ENCODE data around the gene INVS.
"Not testable (repeated sequence)": the region's sequence is repeated elsewhere in the genome, so short reads cannot be mapped to it uniquely, and the experiment has no call there.

The INVS gene

DNA sequence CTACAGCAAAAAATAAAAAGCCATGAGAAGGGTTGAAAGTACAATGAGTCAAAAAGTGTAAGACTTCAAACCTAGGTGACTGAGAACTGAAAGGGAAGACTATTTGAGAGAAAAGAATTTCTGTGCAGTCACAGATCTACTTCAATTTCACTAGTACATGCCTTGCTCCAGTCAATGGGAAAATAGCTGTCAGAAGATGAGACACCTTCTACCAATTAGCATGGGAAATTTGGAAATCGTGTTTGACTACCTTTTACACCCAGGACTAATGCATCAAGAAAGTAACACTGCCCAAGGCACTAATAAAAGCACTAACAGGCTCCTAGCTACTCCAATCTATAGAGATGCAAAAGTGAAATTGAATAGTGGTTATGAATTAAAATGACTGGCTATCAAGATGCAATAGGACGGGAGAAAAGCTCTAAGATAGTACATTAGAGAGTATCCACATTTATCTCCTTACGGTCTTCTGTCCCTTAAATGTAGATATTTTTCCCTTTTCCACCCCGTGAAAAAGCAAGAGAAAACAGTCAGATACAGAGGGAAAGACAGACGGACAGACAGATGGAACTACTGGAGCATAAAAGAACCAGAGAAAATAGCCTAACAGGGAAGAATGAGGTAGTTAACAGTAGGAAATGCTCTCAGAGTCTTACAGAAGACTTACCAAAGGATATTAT is 15.5 kb upstream of the INVS start:
- FAIRE-seq, result no peak

GRCh38 chr9:100084128-100084453 is 15.0 kb upstream of the INVS start:
- FAIRE-seq, result no peak

GRCh38 chr9:100084734-100085133 is 14.3 kb upstream of the INVS start:
- no peak for FAIRE-seq

GRCh38 chr9:100086097-100086635 is 12.9 kb upstream of the INVS start:
- no peak for FAIRE-seq

DNA sequence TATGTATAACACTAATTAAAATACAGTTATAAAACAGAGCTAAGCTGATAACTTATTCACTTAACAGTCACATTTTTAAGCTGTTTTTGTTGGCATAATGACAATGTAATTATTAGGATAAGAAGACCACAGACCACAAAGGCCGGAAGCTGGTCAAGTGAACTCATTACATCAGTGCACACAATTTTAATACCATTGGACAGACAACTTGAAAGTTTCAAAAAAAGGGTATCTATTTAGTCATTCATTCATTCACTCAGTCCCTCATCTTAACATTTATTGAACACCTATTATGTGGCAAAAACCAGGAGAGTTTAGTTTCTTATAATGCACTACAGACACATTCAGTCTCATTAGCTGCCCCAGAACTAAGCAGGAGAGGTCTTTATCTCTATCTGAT is 11.8 kb upstream of the INVS start:
- no peak for FAIRE-seq

DNA sequence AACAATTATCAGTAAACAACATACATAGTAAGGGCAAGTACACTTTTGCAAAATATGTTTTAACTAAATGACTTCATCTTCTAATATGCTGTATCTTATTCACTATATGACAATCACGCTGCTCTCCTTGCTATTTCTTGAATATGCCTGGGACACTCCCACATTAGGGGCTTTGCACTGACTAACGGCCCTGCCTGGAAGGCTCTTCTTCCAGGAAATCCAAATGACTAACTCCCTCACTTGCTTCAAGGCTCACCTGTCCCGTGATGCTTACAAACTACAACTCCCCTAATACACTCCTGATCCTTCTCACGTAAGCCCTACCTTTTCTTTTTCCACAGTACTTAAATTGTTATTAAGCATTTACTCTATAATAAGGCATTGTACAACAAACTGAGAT is 10.8 kb upstream of the INVS start:
- FAIRE-seq, result no peak

DNA sequence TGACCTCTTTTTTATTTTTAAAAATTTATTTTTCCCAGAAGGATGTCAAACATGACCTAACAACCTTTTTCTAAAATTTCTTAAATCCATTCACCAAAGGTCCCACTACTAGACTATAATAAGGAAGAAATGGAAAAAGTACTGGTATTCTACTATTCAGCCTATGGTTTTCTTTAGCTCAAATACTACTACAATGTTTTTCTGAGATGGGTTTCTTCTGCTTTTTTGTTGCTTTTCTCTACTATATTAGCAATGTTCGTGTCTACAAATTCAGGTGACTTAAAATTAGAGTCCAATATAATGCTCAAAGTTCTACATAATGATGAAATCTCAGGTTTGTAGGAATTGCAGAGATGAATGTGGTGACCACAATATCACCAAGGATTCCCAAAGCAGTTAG is 8.2 kb upstream of the INVS start:
- FAIRE-seq, result no peak

GRCh38 chr9:100091650-100092049 is 7.4 kb upstream of the INVS start:
- no peak for FAIRE-seq

DNA sequence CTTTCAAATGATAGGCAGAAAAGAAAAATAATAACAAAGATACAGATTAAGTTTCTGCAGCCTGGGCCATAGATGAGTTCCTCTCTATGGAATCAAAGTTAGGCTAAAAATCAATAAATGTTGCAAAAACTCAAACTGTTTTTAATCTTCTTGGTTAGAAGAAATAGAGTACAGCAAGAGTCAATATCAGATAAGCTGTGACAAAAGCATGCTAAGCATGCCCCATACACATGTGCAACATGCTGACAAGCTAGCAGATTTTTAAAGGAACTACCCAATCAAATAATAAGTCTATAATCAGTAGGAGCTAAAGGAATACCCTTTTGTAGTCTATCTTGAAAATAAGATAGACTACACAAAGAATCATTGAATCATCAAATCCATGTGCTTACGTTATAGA is 7.0 kb upstream of the INVS start:
- no peak for FAIRE-seq

- not testable (repeated sequence) for FAIRE-seq
Measured at GRCh38 chr9:100094411-100094810, 4.6 kb upstream of the INVS start.

DNA sequence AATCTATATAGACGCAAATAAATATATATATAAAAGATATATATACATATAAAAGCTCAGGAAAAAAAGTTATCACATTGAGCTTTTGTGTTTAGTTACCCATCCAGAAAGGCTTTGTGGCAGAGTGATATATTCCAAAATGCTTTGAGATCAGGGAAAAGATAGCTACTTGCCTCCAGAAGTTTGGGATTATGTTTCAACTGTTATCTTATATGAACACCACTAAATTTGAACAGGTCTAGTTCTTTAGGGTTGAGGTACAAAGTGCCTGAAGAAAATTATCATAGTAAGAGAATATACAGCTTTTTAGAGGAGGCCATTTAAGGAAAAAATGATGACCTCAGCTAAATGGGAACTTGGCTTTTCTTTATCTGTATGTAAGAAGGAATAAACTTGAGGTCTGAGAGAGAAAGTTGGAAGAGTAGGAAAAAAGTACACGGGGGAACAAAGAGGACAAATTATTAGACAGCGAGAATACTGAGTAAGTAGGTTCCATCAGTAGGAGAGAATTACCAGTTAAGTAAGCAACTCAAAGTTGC is 2.6 kb upstream of the INVS start:
- FAIRE-seq, result no peak

DNA sequence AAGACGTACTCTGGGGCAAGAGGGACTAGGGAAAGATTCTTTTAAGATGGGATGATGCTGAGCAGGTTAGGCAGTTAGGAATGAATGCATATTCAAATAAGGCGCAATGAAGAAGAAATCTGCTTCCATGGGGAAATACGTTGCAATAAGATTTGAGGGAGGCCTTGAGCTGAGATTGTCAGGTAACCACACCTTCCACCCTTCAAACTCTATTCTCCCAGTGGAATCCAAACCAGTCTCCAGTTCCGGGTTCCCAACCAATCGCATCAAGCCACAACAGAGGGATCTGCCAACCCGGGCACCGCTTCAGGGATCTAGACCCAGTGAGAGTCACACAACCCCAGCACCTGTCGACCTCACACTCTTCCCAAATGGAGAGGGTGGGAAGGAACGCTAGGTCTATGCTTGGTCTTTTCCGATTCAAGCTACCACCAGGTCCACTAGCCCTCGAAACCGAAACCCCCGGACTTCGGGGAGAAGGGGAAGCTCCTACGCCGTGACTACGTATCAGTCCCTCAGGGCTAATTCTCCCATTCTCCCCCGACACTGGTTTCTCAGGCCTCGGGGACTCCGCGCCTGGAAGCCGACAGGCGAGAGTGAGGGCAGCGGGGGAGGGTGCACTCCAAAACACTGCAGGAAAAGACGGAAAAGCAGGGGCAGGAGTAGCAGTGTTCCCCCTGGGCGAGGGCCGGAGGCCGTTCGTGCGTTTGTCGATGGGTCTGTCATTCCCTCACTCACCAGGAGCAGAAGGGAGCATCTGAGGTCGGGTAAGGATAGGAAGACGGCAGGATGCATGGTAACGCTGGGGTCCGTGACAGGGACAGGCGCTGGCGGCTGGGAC is 777 bp upstream of the INVS start:
- FAIRE-seq, result no peak

DNA sequence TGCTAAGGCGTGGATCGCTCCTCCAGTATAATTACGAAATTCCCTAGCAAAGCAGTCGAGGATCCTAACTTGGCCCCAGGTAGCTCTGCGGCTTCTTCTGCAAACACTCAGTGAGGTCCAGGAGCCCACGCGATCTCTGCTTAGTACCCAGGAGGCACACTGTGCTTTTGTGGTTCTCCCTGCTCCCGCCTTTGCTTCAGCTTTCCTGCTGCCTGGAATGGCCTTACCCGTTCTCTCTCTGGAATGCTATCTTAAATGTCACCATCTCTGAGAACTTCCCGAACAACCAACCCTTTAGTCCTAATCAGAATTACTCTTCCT is 639 bp downstream of the INVS start:
- FAIRE-seq, result no peak

DNA sequence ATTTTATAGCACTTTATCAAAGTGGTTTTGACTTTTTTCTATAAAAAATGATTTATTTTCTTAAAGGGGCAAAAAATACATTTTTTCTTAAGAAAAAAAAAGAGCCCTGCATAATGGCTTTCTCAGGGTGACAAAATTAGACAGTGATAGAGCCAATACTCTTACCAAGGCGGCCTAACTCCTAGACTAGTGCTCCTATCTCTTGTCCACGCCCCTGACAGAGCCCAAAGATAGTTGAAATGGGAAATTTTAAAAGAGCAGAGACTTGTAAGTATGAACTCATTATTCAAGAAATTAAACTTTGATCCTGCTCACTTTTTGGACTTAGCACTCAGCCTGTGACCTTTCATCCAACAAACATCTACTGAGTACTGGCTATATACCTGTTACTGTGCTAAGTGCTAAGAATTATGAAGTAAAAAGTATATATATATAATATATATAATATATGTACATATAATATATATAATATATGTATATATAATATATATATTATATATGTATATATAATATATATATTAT is 1.2 kb downstream of the INVS start:
- FAIRE-seq, result no peak

DNA sequence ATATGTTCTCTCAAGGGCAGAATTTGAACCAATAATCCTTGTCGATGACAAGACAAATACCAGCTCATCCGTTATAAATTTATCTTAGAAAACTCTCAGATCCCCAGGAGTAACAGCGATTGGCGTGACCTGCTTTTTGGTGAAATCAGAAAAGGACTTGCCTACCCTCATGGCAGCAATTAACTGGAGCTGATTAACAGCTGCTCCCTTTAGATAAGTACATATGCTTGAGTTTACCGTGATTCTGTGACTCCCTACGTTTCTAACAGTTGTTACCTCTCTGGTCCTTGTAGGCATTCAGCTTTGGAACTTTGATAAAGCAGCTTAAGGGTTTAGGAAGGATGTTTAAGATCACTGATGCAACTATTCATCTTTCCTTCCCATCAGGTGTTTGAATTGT is 2.6 kb downstream of the INVS start:
- FAIRE-seq, result no peak

GRCh38 chr9:100104314-100104713 is 5.3 kb downstream of the INVS start:
- no peak for FAIRE-seq

DNA sequence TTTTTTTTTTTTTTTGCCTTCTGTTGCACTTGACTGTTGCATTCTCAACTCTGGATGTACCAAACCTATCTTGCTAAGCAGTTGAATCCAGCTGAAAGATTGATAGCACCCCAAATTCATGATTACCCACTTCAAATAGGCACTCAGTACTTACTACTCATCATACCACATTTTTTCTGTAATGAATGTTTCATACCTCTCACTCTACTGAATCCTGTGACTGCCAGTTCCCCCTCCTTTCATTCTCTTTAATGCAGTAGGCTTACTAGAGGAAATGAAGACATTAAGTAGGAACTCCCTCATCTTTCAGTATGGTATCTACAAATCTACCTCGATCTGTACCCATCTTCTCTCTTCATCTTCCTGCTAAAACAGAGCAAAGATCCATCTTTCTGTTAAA is 6.8 kb downstream of the INVS start:
- no peak for FAIRE-seq

DNA sequence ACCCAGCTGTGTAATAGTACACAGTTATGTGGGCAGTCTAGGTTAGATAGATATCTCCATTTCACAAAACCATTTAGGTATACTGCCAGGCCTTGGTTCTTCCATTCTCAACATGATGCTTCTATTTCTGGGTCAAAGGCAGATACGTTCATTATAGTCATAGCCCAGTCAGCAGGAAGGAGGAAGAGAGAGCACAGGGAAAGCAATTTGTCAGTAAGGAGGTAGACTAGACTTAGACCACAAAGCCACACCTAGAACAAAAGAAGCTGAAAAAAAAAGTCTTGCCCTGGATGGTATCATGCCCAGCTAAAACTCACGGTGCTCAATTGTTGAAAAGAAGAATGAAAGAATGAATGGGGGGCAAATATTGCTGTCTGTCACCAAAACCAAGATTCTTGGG is 7.6 kb downstream of the INVS start:
- FAIRE-seq, result no peak

DNA sequence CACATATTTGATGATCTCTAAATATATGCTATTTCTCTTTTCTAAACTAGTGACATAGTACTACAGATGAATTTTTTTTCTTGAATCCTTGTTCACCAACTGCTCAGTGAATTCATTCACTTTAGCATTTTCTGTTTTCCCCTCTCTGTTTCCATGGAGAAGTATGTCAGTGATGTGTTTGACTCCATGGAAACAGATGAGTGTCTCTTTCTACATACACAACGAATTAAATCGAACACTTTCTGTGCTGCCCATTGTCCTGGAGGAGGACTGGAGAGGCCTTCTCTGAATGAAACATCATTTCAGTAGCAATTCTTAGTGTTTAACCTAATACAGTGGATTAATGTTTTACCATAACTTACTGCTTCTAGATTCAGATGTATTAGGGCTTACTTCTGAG is 9.5 kb downstream of the INVS start:
- no peak for FAIRE-seq

DNA sequence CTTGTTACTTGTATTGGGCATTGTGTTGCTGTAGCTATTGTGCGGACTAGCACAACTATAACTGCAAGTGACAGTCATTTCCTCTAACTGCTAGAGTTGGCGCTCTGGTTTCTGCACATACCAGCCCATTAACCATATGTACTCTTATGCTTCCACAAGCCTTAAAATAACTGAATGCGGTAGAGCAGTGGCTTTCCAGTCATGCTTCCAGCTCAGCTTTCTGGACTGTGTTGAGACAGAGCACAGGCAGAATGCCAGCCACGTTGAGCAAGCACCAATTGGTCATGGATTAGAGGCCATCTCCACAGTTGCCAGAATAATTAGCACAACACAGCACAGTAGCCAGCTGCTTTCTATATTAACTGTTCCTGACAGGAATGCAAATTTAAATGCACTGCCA is 12.2 kb downstream of the INVS start:
- no peak for FAIRE-seq

DNA sequence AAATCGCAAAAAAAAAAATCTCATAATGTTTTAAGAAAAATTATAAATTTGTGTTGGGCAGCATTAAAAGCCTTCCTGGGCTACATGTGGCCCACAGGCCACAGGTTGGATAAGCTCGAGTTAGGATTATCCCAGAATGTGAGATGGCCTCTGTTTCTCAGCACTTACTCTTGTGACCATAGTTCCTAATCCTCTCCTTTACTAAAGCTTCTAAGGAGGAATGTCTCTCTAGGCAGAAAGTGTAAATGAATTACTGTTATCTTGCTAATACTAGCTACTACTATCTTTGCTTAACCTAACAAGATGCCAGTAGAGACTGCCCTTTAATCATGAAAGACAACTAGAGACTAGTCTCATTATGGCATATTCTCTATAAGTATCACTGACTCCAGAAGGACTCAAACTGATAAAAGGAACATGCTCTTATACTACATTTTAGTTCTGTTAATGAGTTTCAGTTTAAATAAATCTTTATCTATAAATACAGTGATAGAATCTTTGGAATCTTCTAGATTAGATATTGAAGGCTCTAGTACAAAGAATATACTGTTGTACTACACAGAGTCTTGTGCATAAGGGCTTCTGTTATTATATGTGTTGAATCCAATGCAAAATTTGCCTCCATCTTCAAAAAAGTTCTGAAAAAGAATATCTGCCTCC is 13.8 kb downstream of the INVS start:
- no peak for FAIRE-seq

DNA sequence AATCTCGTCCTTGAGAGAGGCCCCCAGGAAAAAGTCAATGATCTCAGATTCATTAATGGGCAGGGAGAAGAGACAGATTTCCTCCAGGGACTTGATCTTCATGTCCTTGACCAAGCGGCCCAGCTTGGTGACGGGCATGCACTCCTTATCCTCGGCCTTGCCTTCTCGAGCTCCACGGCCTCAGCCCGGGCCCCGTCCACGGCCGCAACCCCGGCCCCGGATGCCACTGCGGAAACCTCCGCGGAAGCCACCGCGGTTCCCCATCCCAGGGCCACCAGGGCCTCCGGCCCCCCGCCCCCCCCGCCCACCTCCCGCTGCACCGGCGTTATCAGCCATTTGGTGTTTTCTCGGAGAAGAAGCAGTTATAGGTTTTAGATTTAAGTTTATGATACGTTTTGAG is 18.3 kb downstream of the INVS start:
- FAIRE-seq, result no peak

DNA sequence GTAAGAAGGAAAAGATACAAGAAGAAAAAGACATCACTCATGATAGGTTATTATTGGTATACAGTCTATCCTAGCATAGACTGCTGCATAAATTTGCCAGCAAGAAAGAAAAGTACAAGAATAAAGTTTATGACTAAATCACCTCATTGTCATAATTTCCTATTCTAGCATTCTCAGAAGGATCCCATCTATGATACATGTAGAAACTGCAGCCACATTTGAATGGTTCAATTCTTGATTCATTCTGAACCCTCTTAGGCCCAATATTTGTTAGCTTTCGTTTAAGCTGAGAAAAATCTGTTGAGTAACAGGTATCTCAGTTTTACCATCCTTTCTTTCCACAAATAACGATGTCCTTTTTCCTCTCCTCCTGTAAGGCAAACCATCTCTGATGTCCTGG is 21.2 kb downstream of the INVS start:
- no peak for FAIRE-seq

GRCh38 chr9:100125236-100125635 is 26.2 kb downstream of the INVS start:
- FAIRE-seq, result no peak
